NCI-H1092 (cell line): ENCODE data around the gene MEIOSIN.

Source experiments
- DNase-seq: peaks from one replicate; lab custom pipeline; 2025; lab: John Stamatoyannopoulos, UW

The MEIOSIN gene

DNA sequence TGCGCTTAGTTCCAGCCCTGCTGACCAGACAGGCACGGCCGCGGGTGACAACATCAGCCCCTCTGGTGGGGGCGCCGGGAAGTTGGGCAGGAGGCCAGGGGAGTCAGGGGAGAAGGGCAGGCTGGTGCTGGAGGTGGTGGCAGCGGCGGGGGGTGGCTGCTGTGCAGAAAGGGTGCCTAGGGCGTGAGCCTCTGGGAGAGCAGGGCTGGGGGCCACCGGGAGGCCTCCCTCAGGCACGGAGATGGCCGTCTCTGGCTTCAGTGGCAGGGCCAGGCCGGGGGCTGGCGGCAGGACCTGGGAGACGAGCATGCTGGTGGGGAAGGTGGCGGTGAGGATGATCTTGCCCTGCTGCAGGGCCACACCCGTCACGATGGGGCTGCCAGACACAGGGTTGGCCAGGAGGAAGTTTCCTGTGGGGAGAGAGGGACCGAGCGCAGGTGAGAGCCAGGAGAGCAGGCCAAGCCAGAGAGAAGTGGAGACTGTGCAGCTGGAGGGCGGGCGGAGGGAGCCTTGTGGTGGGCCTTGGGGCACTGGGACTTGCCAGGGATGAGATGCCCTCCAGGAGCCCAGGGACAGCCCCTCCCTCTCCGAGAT lies 32.6 kb downstream of the MEIOSIN start:
- no peak for DNase-seq

DNA sequence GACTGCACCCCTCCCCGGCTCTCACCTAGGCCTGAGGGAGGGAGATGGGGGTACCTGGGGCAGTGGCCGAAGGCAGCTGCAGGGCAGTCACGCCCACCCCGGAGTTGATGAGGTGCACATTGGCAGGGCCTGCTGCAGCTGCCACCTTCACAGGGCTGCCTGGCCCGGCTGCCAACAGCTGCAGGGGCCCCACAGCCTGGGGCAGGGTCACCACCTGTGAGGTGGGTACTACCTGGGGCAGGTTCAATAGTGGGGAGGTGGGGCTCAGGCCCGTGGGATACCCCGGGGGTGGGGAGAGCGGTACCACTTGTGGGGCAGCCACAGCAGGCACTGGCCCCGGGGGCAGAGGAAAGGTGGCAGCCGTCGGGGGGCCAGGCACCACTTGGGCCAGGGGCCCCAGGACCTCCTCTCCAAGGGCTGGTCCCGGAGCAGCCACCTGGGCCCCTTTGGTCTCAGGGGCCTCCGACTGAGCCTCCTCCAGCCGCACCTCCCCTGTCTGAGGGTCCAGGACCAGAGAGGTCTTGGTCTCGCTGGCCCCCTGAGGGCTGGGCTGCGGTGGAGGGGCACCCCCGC lies 33.1 kb downstream of the MEIOSIN start:
- DNase-seq: no peak

DNA sequence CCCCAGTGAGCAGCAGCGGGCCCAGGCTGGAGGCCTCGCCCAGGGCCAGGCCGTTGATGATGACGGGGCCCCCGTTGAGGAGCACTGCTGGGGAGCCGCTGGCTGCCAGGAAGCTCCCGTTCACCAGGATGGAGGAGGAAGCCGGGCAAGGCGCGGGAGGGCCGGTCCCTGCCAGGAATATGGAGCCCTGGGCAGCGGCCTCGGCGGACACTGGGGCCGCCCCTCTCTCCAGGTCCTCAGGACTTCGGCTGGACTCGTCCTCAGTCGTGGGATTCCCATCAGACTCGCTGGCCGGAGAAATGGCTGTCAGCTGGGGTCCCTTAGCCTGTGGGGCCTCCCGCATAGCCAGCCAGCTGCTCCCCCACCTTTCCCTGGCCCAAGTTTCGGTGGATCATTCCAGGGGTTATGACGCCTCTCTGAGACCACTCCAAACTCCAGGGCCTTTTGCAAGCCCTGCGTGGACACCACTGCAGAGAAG lies 33.7 kb downstream of the MEIOSIN start:
- DNase-seq: no peak

DNA sequence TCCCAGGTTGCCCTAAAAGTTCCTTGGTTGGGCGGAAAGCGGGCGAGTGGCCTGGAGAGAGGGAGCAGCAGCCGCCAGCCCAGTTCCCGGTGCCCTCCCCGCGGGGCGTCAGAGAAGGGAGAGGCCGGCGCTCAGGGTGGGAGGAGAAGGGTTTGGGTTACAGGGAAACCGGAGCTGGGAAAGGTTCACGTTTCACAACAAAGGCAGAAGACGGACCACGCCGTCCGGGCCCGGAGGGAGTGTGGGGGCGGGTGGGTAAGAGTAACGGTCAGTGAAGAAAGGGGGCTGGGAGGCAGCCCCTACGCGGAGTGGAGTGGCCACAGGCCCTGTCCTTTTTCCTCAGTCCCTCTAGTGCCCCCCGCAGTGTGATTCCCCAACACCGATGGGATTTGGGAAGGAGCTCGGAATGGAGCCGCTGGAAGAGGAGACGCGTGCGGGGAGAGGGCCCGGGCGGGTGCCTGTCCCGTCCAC lies 34.2 kb downstream of the MEIOSIN start:
- DNase-seq: no peak

DNA sequence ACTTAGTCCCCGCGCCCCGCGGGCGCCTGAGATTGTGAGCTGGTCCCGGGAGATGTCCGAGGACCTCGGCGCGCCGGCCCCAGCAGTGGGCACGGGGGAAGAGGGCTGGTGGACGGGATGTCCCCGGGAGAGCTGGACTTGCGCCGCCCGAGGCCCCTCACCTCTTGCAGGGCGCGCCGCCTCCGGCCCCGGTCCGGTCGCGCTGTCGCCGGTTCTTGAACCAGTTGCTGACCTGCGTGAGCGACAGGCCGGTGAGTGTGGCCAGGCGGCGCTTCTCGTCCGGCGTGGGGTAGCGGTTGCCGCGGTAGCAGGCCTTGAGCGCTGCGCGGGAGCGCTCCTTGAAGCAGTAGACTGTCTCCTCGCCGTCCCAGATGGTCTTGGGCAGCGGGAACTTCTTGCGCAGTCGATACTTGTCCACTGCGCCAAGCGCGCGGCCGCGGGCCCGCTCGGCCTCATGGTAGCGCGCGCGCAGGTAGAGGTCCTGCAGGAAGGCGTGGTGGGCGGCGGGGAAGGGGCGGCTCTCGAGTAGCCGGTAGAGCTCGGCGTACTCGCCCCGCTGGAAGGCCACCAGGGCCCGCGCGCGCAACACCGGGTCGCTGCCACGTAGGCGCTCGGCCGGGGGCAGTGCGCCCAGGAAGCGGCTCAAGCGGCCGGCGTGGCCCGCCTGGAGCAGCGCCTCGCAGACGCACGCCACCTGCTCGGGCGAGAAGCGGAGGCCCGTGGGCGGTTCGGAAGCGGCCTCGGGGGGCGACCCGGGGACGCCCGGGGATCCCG lies 34.8 kb downstream of the MEIOSIN start:
- DNase-seq: no peak

- DNase-seq: no peak
Observed at GRCh38 chr19:45768655-45768983, 35.4 kb downstream of the MEIOSIN start.

- DNase-seq: peak; percentile 75
Observed at GRCh38 chr19:45768984-45769782, 35.9 kb downstream of the MEIOSIN start, which contains the start of gene SIX5. TSS of gene SIX5 (minus strand) at chr19:45769252. CDS start at chr19:45768844, 408 bp downstream.

DNA sequence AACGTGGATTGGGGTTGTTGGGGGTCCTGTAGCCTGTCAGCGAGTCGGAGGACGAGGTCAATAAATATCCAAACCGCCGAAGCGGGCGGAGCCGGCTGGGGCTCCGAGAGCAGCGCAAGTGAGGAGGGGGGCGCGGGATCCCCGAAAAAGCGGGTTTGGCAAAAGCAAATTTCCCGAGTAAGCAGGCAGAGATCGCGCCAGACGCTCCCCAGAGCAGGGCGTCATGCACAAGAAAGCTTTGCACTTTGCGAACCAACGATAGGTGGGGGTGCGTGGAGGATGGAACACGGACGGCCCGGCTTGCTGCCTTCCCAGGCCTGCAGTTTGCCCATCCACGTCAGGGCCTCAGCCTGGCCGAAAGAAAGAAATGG lies 36.6 kb downstream of the MEIOSIN start:
- DNase-seq: no peak

GRCh38 chr19:45770192-45771101 lies 37.2 kb downstream of the MEIOSIN start:
- peak; percentile 93 for DNase-seq

- no peak for DNase-seq
Observed at GRCh38 chr19:45771311-45771933, 38.2 kb downstream of the MEIOSIN start.

GRCh38 chr19:45772130-45772840 lies 39.0 kb downstream of the MEIOSIN start:
- DNase-seq: no peak

GRCh38 chr19:45772912-45773311 lies 39.7 kb downstream of the MEIOSIN start:
- DNase-seq: no peak

GRCh38 chr19:45773384-45773783 lies 40.1 kb downstream of the MEIOSIN start:
- no peak for DNase-seq

DNA sequence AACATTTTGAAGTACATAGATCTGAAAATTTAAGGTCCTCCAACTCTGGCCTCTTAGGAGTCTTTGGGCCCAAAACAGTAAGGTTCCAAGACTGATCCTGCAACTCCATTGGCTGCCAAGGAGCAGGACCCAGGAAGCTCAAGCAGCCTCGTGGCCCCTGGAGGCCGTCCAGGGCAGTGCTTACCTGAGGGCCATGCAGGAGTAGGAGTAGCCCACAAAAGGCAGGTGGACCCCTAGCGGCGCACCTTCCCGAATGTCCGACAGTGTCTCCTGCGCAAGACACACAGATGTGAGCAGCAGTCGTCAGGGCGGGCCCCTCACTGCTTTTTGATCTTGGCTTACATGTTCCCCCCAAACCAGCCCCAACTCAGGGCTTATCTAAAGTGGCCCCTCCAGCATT lies 41.5 kb downstream of the MEIOSIN start:
- DNase-seq: no peak

GRCh38 chr19:45777395-45777961 lies 44.2 kb downstream of the MEIOSIN start:
- no peak for DNase-seq

GRCh38 chr19:45778010-45778661 lies 44.9 kb downstream of the MEIOSIN start:
- no peak for DNase-seq

- peak; percentile 81 for DNase-seq
Observed at GRCh38 chr19:45779231-45780145, 46.2 kb downstream of the MEIOSIN start.

DNA sequence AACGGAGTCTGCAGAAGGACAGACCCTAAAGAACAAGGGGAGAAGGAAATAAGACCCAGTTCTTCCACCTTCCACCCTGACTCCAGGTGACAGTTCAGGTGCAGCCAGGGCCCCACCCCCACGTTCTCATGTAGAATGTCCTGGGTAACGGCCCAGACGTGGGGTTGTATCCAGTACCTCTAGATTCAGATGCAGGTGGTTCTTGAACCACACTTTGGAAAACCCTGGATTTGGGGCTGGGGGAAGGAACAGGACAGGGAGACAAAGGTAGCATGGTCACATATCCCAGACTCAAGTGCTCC lies 46.9 kb downstream of the MEIOSIN start:
- DNase-seq: no peak
